ENCODE data around the gene CHMP4A. TPM values are rescaled to one million over a fixed set of nuclear protein-coding genes. Genes with fewer than 3 reads are reported as not detected.
"Not testable (repeated sequence)": the region's sequence is repeated elsewhere in the genome, so short reads cannot be mapped to it uniquely, and the experiment has no call there.

CHMP4A gene
- total RNA-seq, 1 donor = 90.8 TPM

- no peak overlapping the region for H3K4me3 ChIP-seq (ENCODE audit: low read length)
- H3K27me3 ChIP-seq (ENCODE audit: insufficient read depth, low read length) = no peaks in the 10 kb centered on the region
- H3K4me1 ChIP-seq (ENCODE audit: insufficient read depth, low read length) = no peaks in the 10 kb centered on the region
- no peaks in the 10 kb centered on the region for H3K9me3 ChIP-seq (ENCODE audit: low read depth, low read length)
Measured at GRCh38 chr14:24253936-24254335, 40.6 kb upstream of the CHMP4A start.

DNA sequence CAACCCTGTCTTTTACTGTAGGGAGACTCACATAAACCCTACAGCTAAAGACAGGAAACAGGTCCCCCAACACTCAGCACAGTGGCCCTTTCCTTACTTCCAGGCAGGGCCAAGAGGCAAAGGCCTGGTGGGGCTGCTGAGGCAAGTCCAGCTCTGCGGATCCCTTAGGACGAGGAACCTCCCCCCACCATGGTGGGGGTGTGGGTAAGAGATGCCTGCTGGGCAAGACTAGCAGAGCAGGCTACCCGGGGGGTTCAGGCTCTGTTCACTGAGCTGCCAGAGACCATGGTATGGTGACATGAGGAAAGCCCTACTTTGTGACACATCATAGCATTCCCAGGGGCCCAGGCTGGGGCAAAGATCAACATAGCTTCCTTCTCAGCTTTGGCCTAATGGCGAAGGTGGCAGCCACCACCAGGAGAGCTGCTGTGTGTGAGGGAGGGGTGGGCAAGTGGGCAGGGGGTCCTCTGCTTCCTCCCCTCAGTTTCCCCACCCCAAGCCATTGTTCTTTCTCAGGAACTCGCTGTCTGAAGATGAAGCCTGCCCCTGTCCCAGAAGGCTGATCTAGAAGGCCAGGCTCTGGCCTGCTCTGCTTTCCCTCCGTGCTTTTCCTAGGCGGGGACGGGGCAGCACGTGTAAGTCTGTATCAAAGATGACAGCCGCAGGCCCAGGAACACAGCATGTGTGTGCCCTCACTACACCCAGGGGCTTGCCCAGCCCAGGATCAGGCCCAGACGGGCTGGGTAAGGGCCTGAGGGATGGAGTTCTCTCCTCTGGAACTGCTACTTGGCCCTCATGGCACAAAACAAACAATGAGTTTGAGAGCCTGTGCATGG lies 39.2 kb upstream of the CHMP4A start:
- no peak overlapping the region for H3K4me3 ChIP-seq (ENCODE audit: low read length)
- H3K27me3 ChIP-seq (ENCODE audit: insufficient read depth, low read length) = no peaks in the 10 kb centered on the region
- H3K4me1 ChIP-seq (ENCODE audit: insufficient read depth, low read length) = no peaks in the 10 kb centered on the region
- no peaks in the 10 kb centered on the region for H3K9me3 ChIP-seq (ENCODE audit: low read depth, low read length)

GRCh38 chr14:24251880-24252288 lies 38.6 kb upstream of the CHMP4A start:
- no peak overlapping the region for H3K4me3 ChIP-seq (ENCODE audit: low read length)
- peaks cover 5% of the 10 kb centered on the region for H3K4me1 ChIP-seq (ENCODE audit: insufficient read depth, low read length)
- H3K9me3 ChIP-seq (ENCODE audit: low read depth, low read length) = no peaks in the 10 kb centered on the region

DNA sequence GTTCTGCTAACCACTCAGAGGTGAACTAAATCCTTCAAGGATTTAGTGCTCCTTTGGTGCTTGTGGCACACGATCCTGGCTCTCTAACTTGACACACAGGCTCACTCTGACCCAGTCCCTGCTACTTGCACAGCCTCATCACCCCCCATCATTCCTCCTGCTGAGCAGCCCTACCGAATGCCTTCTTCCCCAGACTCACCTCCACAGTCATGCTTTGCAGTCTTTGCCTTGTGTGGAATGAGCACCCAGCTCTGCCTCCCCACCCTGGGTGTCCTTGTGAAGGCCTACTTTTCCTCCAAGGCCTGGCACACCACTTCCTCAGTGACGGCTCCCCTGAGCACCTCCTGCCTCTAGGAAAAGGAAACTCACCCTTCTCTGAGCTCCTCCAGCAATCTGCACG lies 37.1 kb upstream of the CHMP4A start:
- Histone ChIP-seq H3K4me1 (ENCODE audit: insufficient read depth, low read length) (peaks cover 12% of the 10 kb centered on the region), H3K4me3 (ENCODE audit: low read length) (no peak overlapping the region), H3K9me3 (ENCODE audit: low read depth, low read length) (no peaks in the 10 kb centered on the region), H3K27me3 (ENCODE audit: insufficient read depth, low read length) (no peaks in the 10 kb centered on the region)

More at GRCh38 chr14:24251880-24252288, 38.6 kb upstream of the CHMP4A start:
- no peaks in the 10 kb centered on the region for H3K27me3 ChIP-seq (ENCODE audit: insufficient read depth, low read length)

DNA sequence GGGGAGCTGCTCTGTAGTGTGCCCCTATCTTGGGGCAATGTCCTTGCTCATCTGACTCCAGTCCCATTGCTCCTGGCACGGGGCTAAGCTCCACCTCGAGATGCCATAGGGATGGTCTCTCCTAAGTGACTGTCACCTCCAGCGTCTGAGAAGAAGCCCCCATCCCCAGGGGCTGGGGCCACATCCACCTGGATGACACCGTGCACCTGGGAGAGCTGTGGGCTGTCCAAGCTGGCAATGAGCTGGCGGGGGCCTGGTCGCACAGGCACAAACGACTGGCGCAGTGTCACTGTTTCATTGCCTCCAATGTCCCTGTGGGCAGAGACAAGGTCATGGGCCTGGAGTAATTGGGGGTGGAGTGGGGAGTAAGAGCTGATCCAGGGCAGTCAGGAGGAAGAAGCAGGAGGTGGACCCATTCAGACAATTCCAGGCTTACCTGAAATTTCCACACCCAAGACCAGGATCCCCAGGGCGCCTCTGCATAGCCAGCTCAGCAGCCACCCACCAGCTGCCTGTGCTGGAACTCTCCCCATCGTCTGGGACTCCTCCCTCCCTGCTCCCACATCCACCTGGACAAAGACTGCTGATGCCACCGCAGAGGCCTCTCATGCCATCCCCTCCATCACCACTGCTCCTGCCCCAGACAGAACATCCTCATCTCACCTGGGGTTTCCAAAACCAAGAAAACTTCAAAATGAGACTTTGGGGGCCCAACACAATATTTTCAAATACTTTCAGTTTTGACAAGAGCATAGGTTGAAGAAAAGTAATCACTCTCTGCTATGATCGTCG lies 36.1 kb upstream of the CHMP4A start:
- no peaks in the 10 kb centered on the region for H3K27me3 ChIP-seq (ENCODE audit: insufficient read depth, low read length)
- no peak overlapping the region for H3K4me3 ChIP-seq (ENCODE audit: low read length)
- peaks cover 18% of the 10 kb centered on the region for H3K4me1 ChIP-seq (ENCODE audit: insufficient read depth, low read length)
- no peaks in the 10 kb centered on the region for H3K9me3 ChIP-seq (ENCODE audit: low read depth, low read length)

DNA sequence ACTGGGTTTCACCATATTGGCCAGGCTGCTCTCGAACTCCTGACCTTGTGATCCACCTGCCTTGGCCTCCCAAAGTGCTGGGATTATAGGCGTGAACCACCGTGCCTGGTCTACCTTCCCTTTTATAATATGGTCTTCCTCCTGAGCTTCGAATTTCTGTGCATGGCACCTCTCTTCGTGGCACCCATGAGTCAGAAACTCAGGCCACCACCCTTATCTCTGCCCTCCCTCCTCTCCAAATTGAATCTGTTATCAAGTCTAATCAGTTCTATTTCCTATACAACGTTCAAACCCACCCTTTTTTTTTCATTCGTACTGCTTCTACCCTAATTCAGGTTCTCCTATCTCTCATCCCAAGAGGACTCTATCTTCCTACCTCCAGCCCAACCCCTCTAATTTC lies 34.1 kb upstream of the CHMP4A start:
- Histone ChIP-seq H3K4me3 (ENCODE audit: low read length) (no peak overlapping the region), H3K27me3 (ENCODE audit: insufficient read depth, low read length) (no peaks in the 10 kb centered on the region), H3K9me3 (ENCODE audit: low read depth, low read length) (no peaks in the 10 kb centered on the region), H3K4me1 (ENCODE audit: insufficient read depth, low read length) (peaks cover 33% of the 10 kb centered on the region)

DNA sequence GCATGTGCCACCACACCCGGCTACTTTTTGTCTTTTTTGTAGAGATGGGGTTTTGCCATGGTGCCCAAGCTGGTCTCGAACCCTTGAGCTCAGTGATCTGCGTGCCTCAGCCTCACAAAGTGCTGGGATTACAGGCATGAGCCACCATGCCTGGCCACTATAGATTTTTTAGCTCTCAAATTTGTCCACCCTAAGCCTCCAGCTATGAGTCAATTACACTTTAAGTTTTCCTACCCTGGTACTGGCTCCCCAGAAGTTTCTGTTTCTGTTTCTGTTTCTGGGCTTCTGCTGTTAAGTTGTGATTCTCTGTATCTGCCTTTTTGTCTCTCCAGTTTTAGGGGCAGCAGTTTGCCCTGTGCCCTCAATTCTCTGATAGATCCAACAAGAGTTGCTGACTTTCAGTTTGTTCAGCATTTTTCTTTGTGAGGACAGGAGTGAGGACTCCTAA lies 33.5 kb upstream of the CHMP4A start:
- no peak overlapping the region for H3K4me3 ChIP-seq (ENCODE audit: low read length)
- no peaks in the 10 kb centered on the region for H3K27me3 ChIP-seq (ENCODE audit: insufficient read depth, low read length)
- no peaks in the 10 kb centered on the region for H3K9me3 ChIP-seq (ENCODE audit: low read depth, low read length)
- peaks cover 35% of the 10 kb centered on the region for H3K4me1 ChIP-seq (ENCODE audit: insufficient read depth, low read length)

- peaks cover 49% of the 10 kb centered on the region for H3K4me1 ChIP-seq (ENCODE audit: insufficient read depth, low read length)
- not testable (repeated sequence) for H3K9me3 ChIP-seq (ENCODE audit: low read depth, low read length); H3K27me3 ChIP-seq (ENCODE audit: insufficient read depth, low read length); H3K4me3 ChIP-seq (ENCODE audit: low read length)
Measured at GRCh38 chr14:24245350-24245749, 32.1 kb upstream of the CHMP4A start.

GRCh38 chr14:24243336-24243836 lies 30.1 kb upstream of the CHMP4A start:
- H3K4me1 ChIP-seq (ENCODE audit: insufficient read depth, low read length) = peaks cover 69% of the 10 kb centered on the region
- no peaks in the 10 kb centered on the region for H3K9me3 ChIP-seq (ENCODE audit: low read depth, low read length)
- no peaks in the 10 kb centered on the region for H3K27me3 ChIP-seq (ENCODE audit: insufficient read depth, low read length)
- H3K4me3 ChIP-seq (ENCODE audit: low read length) = peak overlapping the region; percentile 55

DNA sequence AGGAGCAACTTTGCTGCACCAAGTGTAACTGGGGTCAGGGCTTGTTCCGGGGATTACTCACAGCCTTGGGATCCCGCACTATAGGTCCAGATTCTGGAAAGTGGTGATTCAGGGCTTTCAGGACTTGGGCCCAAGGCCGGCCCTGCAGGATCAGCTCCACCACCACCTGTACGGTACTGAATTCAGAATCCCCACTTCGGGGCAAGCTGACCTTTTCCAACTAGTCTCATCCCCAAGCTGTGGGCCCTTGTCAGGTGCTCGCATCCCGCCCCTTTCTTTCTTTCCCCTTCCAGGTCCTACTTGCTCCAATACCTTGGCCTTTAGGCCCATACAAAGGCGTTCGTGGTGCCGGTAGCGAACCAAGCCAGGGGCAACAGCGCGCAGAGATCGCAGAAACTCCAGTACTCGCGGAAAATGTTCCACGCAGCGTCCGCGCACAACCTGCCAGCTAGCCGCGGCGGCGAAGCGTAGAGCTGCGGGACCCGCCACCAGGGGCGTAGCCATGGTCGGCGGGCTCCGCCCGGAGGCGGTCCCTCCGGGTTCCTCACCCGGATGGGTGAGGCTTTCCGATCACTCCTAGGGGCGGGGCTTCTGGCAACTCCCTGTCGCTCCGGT lies 28.6 kb upstream of the CHMP4A start:
- Histone ChIP-seq H3K9me3 (ENCODE audit: low read depth, low read length) (no peaks in the 10 kb centered on the region), H3K4me1 (ENCODE audit: insufficient read depth, low read length) (peaks cover 71% of the 10 kb centered on the region), H3K27me3 (ENCODE audit: insufficient read depth, low read length) (no peaks in the 10 kb centered on the region), H3K4me3 (ENCODE audit: low read length) (peak overlapping the region; percentile 55)

- H3K27me3 ChIP-seq (ENCODE audit: insufficient read depth, low read length) = no peaks in the 10 kb centered on the region
- peaks cover 70% of the 10 kb centered on the region for H3K4me1 ChIP-seq (ENCODE audit: insufficient read depth, low read length)
- H3K4me3 ChIP-seq (ENCODE audit: low read length) = no peak overlapping the region
- no peaks in the 10 kb centered on the region for H3K9me3 ChIP-seq (ENCODE audit: low read depth, low read length)
Measured at GRCh38 chr14:24240110-24240918, 27.0 kb upstream of the CHMP4A start.

GRCh38 chr14:24238527-24239037 lies 25.3 kb upstream of the CHMP4A start:
- Histone ChIP-seq H3K4me3 (ENCODE audit: low read length) (no peak overlapping the region), H3K27me3 (ENCODE audit: insufficient read depth, low read length) (no peaks in the 10 kb centered on the region), H3K4me1 (ENCODE audit: insufficient read depth, low read length) (peaks cover 70% of the 10 kb centered on the region), H3K9me3 (ENCODE audit: low read depth, low read length) (no peaks in the 10 kb centered on the region)

GRCh38 chr14:24238123-24238522 lies 24.8 kb upstream of the CHMP4A start:
- peaks cover 70% of the 10 kb centered on the region for H3K4me1 ChIP-seq (ENCODE audit: insufficient read depth, low read length)

DNA sequence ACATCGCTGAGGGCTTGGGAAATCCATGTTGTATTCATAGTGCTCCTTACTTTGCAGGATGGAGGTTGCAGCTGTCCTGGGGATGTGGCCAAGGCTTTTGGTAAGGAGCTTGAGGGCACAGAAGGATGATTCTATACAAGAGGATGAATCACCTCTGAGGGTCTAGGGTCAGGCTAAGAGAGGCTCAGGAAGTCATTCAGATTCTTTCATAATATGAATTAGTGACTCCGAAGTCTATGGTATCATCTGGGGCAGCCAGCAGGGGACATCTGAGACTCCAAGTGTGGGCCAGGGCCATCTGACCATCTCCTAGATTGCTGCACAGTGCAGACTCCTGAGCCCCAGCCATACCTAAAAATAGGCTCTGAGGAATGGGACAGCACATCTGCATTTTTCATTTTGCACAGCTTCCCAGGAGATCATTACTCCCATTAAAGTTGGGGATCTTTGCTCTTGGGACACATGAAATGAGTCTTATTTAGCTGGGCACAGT lies 24.2 kb upstream of the CHMP4A start:
- Histone ChIP-seq H3K27me3 (ENCODE audit: insufficient read depth, low read length) (no peaks in the 10 kb centered on the region), H3K4me3 (ENCODE audit: low read length) (no peak overlapping the region), H3K9me3 (ENCODE audit: low read depth, low read length) (no peaks in the 10 kb centered on the region), H3K4me1 (ENCODE audit: insufficient read depth, low read length) (peaks cover 70% of the 10 kb centered on the region)

More at GRCh38 chr14:24238123-24238522, 24.8 kb upstream of the CHMP4A start:
- Histone ChIP-seq H3K9me3 (ENCODE audit: low read depth, low read length) (no peaks in the 10 kb centered on the region), H3K27me3 (ENCODE audit: insufficient read depth, low read length) (no peaks in the 10 kb centered on the region), H3K4me3 (ENCODE audit: low read length) (no peak overlapping the region)
